GM12878 (cell line): Measurements from ENCODE around the gene SLC34A1. TPM values are rescaled to one million over a fixed set of nuclear protein-coding genes. Genes with fewer than 3 reads are reported as not detected.

Experiments
- ATAC-seq: fragments of 200-7000 bp; cut with Tn5 transposase; 3 replicates; pipeline ENCODE4 v1.9.1; 2020; ENCODE audit warnings: mild to moderate bottlenecking, moderate library complexity
- BruUV-seq: library from RNA; stranded (reverse); fragments of 400-500 nt; replicated peaks from 2 replicates; lab custom pipeline; 2021; lab: Mats Ljungman, UMichigan
- CTCF ChIA-PET: fragments of 300-600 bp; sonication (Branson Sonifier 250); formaldehyde crosslinking; extraction: SDS; loops from one replicate; lab custom pipeline; 2021; ENCODE audit warnings: inconsistent platforms; lab: Yijun Ruan, JAX
- POLR2A ChIA-PET: fragments of 350-600 bp; formaldehyde crosslinking; extraction: SDS; loops from one replicate; lab custom pipeline; 2021; ENCODE audit warnings: inconsistent platforms; lab: Charles Lee
- RAD21 ChIA-PET: fragments of 300-600 bp; sonication (Branson Sonifier 250); formaldehyde crosslinking; loops from one replicate; lab custom pipeline; 2023; ENCODE audit warnings: antibody characterized with exemption; ENCODE audit not compliant: unreplicated experiment; lab: Charles Lee
- SMC1A ChIA-PET: fragments of 300-600 bp; sonication (Branson Sonifier 250); formaldehyde crosslinking; loops from one replicate; lab custom pipeline; 2023; ENCODE audit not compliant: unreplicated experiment, uncharacterized antibody; lab: Charles Lee
- DNase-seq: peaks from one replicate; pipeline ENCODE4 v3.0.0-alpha.2; 2011; ENCODE audit warnings: low read depth, low spot score
- FAIRE-seq: peaks from 3 replicates; lab custom pipeline; 2011; peaks lifted over from hg19 to GRCh38; lab: Jason Lieb, UNC
- H2AFZ ChIP-seq: 2 replicates; pipeline ENCODE4 v1.6.0; 2011; ENCODE audit warnings: low read depth, low read length, control low read depth; ENCODE audit not compliant: control insufficient read depth
- H3K27ac ChIP-seq: 2 replicates; pipeline ENCODE4 v1.5.1; 2011; ENCODE audit warnings: control low read depth; ENCODE audit not compliant: control insufficient read depth, insufficient read depth
- H3K27me3 ChIP-seq, 2 experiments: replicated peaks in 1 of 2; 2 replicates each; pipeline versions ENCODE4 v1.6.0 to v1.6.1; 2011; ENCODE audit warnings: low read length in 1 of 2; ENCODE audit not compliant: control insufficient read depth in 2 of 2, insufficient read depth in 2 of 2
- H3K36me3 ChIP-seq, 2 experiments: 2 replicates each; pipeline ENCODE4 v1.5.1; 2011; ENCODE audit warnings: low read length in 1 of 2; ENCODE audit not compliant: control insufficient read depth in 2 of 2, insufficient read depth in 2 of 2
- H3K4me1 ChIP-seq: 2 replicates; pipeline ENCODE4 v1.6.1; 2011; ENCODE audit warnings: mild to moderate bottlenecking, low read length, moderate library complexity, mixed read lengths; ENCODE audit not compliant: control insufficient read depth, insufficient read depth
- H3K4me2 ChIP-seq: 2 replicates; pipeline ENCODE4 v1.6.0; 2011; ENCODE audit warnings: control low read depth; ENCODE audit not compliant: control insufficient read depth, insufficient read depth
- H3K4me3 ChIP-seq: fragments of 200-600 bp; sonication (generic); 2 replicates; pipeline ENCODE4 v1.5.1; 2016
- H3K79me2 ChIP-seq: 2 replicates; pipeline ENCODE4 v1.6.0; 2011; ENCODE audit warnings: low read length; ENCODE audit not compliant: control insufficient read depth, insufficient read depth
- H3K9ac ChIP-seq: 2 replicates; pipeline ENCODE4 v1.8.0; 2011; ENCODE audit warnings: low read length, control low read depth, mixed read lengths; ENCODE audit not compliant: control insufficient read depth, insufficient read depth
- H3K9me3 ChIP-seq: replicated peaks from 3 replicates; pipeline ENCODE4 v1.5.1; 2011; ENCODE audit warnings: mild to moderate bottlenecking, low read length; ENCODE audit not compliant: control insufficient read depth, insufficient read depth
- H4K20me1 ChIP-seq: 2 replicates; pipeline ENCODE4 v1.6.0; 2011; ENCODE audit not compliant: control insufficient read depth, insufficient read depth
- ATF7 ChIP-seq: fragments of 450-650 bp; IDR thresholded peaks from 2 replicates; pipeline ENCODE4 v1.6.1; 2016; ENCODE audit warnings: low read depth, mild to moderate bottlenecking
- BCL11A ChIP-seq: IDR thresholded peaks from 2 replicates; pipeline ENCODE4 v1.6.1; 2011; ENCODE audit warnings: low read depth, low read length
- HDAC6 ChIP-seq: fragments of 200-600 bp; sonication (generic); IDR thresholded peaks from one replicate; pipeline ENCODE4 v1.8.0; 2017; ENCODE audit warnings: antibody characterized with exemption; ENCODE audit not compliant: unreplicated experiment
- JUND ChIP-seq: IDR thresholded peaks from 2 replicates; pipeline ENCODE4 v1.6.1; 2012; ENCODE audit warnings: low read depth, mild to moderate bottlenecking, low read length, improper control_type of control experiment, moderate library complexity
- KAT2A ChIP-seq: conservative IDR thresholded peaks from 2 replicates; pipeline ENCODE4 v1.6.1; 2011; ENCODE audit warnings: low read depth, low read length; ENCODE audit not compliant: control insufficient read depth
- NFYB ChIP-seq: IDR thresholded peaks from 2 replicates; pipeline ENCODE4 v1.6.1; 2011; ENCODE audit warnings: low read depth, mild to moderate bottlenecking, low read length, improper control_type of control experiment, moderate library complexity; ENCODE audit not compliant: insufficient read depth
- POLR2AphosphoS5 ChIP-seq: IDR thresholded peaks from 2 replicates; pipeline ENCODE4 v1.6.1; 2011; ENCODE audit warnings: mild to moderate bottlenecking, low read length, inconsistent platforms
- SMARCA5 ChIP-seq: fragments of 450-650 bp; IDR thresholded peaks from 2 replicates; pipeline ENCODE4 v1.6.1; 2017; ENCODE audit warnings: mild to moderate bottlenecking
- SRF ChIP-seq, 2 experiments: IDR thresholded peaks; 2 replicates each; pipeline ENCODE4 v1.6.1; 2011; ENCODE audit warnings: low read depth in 2 of 2, low read length in 2 of 2, mild to moderate bottlenecking in 1 of 2, moderate library complexity in 1 of 2
- ZBTB33 ChIP-seq: fragments of 450-650 bp; IDR thresholded peaks from 2 replicates; pipeline ENCODE4 v1.6.1; 2017; ENCODE audit warnings: mild to moderate bottlenecking
- ZNF592 ChIP-seq: fragments of 450-650 bp; IDR thresholded peaks from 2 replicates; pipeline ENCODE4 v1.6.1; 2017; ENCODE audit warnings: mild to moderate bottlenecking, moderate library complexity
- WGBS: methylation state at CpG from one replicate; pipeline ENCODE4 v1.1.6; 2016; ENCODE audit warnings: low lambda C conversion rate; ENCODE audit not compliant: insufficient replicate concordance, insufficient coverage; ENCODE audit errors: missing lambda C conversion rate; 5-methylcytosine and 5-hydroxymethylcytosine counted together
- in situ Hi-C: fragments of 300-500 bp; cut with MboI; formaldehyde crosslinking; loops from 9 replicates; pipeline ENCODE4 v1.14.3; 2018; ENCODE audit warnings: mixed read lengths
- intact Hi-C: fragments of 100-400 bp; cut with micrococcal nuclease; formaldehyde crosslinking; loops from one replicate; pipeline ENCODE4 v1.14.2; 2022; ENCODE audit not compliant: unreplicated experiment
- polyA plus RNA-seq, 11 experiments: library from polyadenylated mRNA; depleted of rRNA in 4 of 11; unstranded in 6 of 11; stranded (reverse) in 5 of 11; fragments of >200 nt; fragmentation: Nextera tagmentation in 4 of 11; fragmentation: Illumina TruSeq in 1 of 11; extraction: Ambion mirVana in 4 of 11; extraction: Trizol in 1 of 11; gene quantifications; 1 replicate in 1 of 11; 2 replicates in 10 of 11; pipeline versions ENCODE4 v1.2.1 to v1.2.3, GENCODE V29; 2011 to 2016; ENCODE audit warnings: inconsistent platforms in 2 of 11, missing spikeins in 2 of 11, low read depth in 1 of 11
- total RNA-seq, 4 experiments: library from RNA; depleted of rRNA in 3 of 4; stranded (reverse); fragments of >200 nt in 3 of 4; fragmentation: Illumina TruSeq in 1 of 4; extraction: Trizol in 1 of 4; gene quantifications; 2 replicates each; pipeline versions ENCODE4 v1.2.1 to v1.2.3, GENCODE V29; 2013 to 2021
- TF ChIP-seq, protein P1 (sequence below): fragments of 150-350 bp; IDR thresholded peaks from 2 replicates; pipeline ENCODE4 v1.6.1; 2016; ENCODE audit warnings: low read depth, low read length

Gene SLC34A1
- total and polyA plus RNA-seq, 10 of the 15 experiments (the other 5 are each of a cell fraction or from before 2014, with no cell fraction given), result 0.03 to 0.14 (median 0.09) TPM; not detected in 2

DNA sequence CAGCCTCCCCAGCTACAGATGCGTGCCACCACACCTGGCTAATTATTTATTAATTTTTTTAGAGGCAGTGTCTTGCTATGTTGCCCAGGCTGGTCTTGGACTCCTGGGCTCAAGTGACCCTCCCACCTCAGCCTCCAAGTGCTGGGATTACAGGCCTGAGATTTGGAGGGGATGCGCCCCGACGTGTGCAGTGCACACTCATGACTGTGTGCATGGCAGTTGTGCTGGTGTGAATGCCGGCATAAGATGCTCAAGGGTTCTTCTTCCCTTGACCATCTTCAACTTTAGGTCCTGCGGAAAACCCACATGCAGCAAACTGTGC lies 3.5 kb upstream of the SLC34A1 start:
- TF ChIP-seq ATF7, result no peak
- TF ChIP-seq, protein P1, sequence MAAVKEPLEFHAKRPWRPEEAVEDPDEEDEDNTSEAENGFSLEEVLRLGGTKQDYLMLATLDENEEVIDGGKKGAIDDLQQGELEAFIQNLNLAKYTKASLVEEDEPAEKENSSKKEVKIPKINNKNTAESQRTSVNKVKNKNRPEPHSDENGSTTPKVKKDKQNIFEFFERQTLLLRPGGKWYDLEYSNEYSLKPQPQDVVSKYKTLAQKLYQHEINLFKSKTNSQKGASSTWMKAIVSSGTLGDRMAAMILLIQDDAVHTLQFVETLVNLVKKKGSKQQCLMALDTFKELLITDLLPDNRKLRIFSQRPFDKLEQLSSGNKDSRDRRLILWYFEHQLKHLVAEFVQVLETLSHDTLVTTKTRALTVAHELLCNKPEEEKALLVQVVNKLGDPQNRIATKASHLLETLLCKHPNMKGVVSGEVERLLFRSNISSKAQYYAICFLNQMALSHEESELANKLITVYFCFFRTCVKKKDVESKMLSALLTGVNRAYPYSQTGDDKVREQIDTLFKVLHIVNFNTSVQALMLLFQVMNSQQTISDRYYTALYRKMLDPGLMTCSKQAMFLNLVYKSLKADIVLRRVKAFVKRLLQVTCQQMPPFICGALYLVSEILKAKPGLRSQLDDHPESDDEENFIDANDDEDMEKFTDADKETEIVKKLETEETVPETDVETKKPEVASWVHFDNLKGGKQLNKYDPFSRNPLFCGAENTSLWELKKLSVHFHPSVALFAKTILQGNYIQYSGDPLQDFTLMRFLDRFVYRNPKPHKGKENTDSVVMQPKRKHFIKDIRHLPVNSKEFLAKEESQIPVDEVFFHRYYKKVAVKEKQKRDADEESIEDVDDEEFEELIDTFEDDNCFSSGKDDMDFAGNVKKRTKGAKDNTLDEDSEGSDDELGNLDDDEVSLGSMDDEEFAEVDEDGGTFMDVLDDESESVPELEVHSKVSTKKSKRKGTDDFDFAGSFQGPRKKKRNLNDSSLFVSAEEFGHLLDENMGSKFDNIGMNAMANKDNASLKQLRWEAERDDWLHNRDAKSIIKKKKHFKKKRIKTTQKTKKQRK, result no peak
- TF ChIP-seq SMARCA5, result no peak
- no peak for TF ChIP-seq HDAC6
- no peak for TF ChIP-seq BCL11A
- TF ChIP-seq ZBTB33, result no peak
- no peak for TF ChIP-seq NFYB
- no peak for TF ChIP-seq JUND
- no peak for TF ChIP-seq KAT2A
- no peak for TF ChIP-seq ZNF592
- TF ChIP-seq POLR2AphosphoS5, result no peak
- TF ChIP-seq SRF (IDR thresholded peaks at IDR 0.05; ENCODE audit: low read depth in 2 of 2, low read length in 2 of 2), result no peak
- TF ChIP-seq, all 136 proteins: peak for 0
- CTCF ChIA-PET, result interaction anchor here (4.2 to 5.8 kb wide), 2 partner anchors 8 to 11 kb away, joined by 37 to 45 read pairs; no protein-coding TSS in a partner anchor
- BruUV-seq, result no TSS peak
- no peaks in the 10 kb centered on the region for H3K9me3 ChIP-seq
- DNase-seq, result no peak
- RAD21 ChIA-PET, result no interaction called here
- intact Hi-C loops, result no loop called here
- no peak overlapping the region for H3K9ac ChIP-seq
- no peaks in the 10 kb centered on the region for H3K27me3 ChIP-seq
- WGBS, result 96% methylated on average over 6 of the region's 6 CpGs
- H3K4me1 ChIP-seq, result peaks cover 6% of the 10 kb centered on the region
- POLR2A ChIA-PET, result no interaction called here
- no peak for FAIRE-seq
- no peak overlapping the region for H3K4me2 ChIP-seq
- H3K27ac ChIP-seq, result no peak overlapping the region
- no peaks in the 10 kb centered on the region for H3K36me3 ChIP-seq
- H4K20me1 ChIP-seq, result no peaks in the 10 kb centered on the region
- no peak overlapping the region for H3K4me3 ChIP-seq
- ATAC-seq, result no peak
- no peak overlapping the region for H2AFZ ChIP-seq
- no peaks in the 10 kb centered on the region for H3K79me2 ChIP-seq
- SMC1A ChIA-PET, result no interaction called here
- in situ Hi-C loops, result loop anchor here (25.0 kb wide), 1 partner anchor 1343 kb away; no protein-coding TSS in a partner anchor
